Bronchial epithelial cell (primary cell): ENCODE data around the gene SUN3. TPM values are rescaled to one million over a fixed set of nuclear protein-coding genes. Genes with fewer than 3 reads are reported as not detected.
A peak's percentile ranks its signal among the peaks of the same experiment; 100 is the strongest.

ENCODE experiments used
- DNase-seq: peaks from one replicate; pipeline ENCODE4 v3.0.0-alpha.2; 2010; ENCODE audit warnings: low read depth
- FAIRE-seq: peaks from 2 replicates; lab custom pipeline; 2011; peaks lifted over from hg19 to GRCh38; lab: Jason Lieb, UNC
- H3K27me3 ChIP-seq: 2 replicates; pipeline ENCODE4 v1.5.1; 2011; ENCODE audit warnings: low read length; ENCODE audit not compliant: control insufficient read depth, insufficient read depth
- H3K36me3 ChIP-seq: 2 replicates; pipeline ENCODE4 v1.5.1; 2011; ENCODE audit warnings: low read length; ENCODE audit not compliant: control insufficient read depth, insufficient read depth
- H3K4me3 ChIP-seq: 2 replicates; pipeline ENCODE4 v1.5.1; 2011; ENCODE audit warnings: mild to moderate bottlenecking, low read depth, low read length, control low read depth
- CTCF ChIP-seq: IDR thresholded peaks from 2 replicates; pipeline ENCODE4 v1.5.1; 2011; ENCODE audit warnings: mild to moderate bottlenecking, moderate library complexity, low read length, control low read depth, inconsistent platforms; ENCODE audit not compliant: insufficient read depth, severe bottlenecking
- total RNA-seq: library from RNA; depleted of rRNA; stranded (reverse); fragments of >200 nt; gene quantifications from 2 replicates; pipeline ENCODE4 v1.2.1, GENCODE V29; 2014

The SUN3 gene
- total RNA-seq, 1 donor from 2014 or later: 0.79 TPM

- no peak overlapping the region for H3K4me3 ChIP-seq
- no peak for TF ChIP-seq CTCF
- DNase-seq (no peak), FAIRE-seq (no peak)
- H3K36me3 ChIP-seq: no peaks in the 10 kb centered on the region
- no peaks in the 10 kb centered on the region for H3K27me3 ChIP-seq
Observed at GRCh38 chr7:48059706-48060105, 30.8 kb upstream of the SUN3 start.

GRCh38 chr7:48058990-48059389, 30.1 kb upstream of the SUN3 start:
- no peak for TF ChIP-seq CTCF
- no peak for FAIRE-seq
- DNase-seq: no peak
- no peak overlapping the region for H3K4me3 ChIP-seq
- H3K36me3 ChIP-seq: no peaks in the 10 kb centered on the region
- no peaks in the 10 kb centered on the region for H3K27me3 ChIP-seq

GRCh38 chr7:48053736-48054135, 24.8 kb upstream of the SUN3 start:
- Histone ChIP-seq H3K4me3 (no peak overlapping the region), H3K27me3 (no peaks in the 10 kb centered on the region), H3K36me3 (no peaks in the 10 kb centered on the region)
- TF ChIP-seq CTCF: no peak
- peak; percentile 28 for FAIRE-seq
- peak; percentile 59 for DNase-seq

GRCh38 chr7:48052748-48053147, 23.8 kb upstream of the SUN3 start:
- FAIRE-seq: no peak
- H3K36me3 ChIP-seq: no peaks in the 10 kb centered on the region

GRCh38 chr7:48049850-48050249, 20.9 kb upstream of the SUN3 start:
- H3K4me3 ChIP-seq: no peak overlapping the region
- TF ChIP-seq CTCF: no peak
- DNase-seq: no peak
- H3K27me3 ChIP-seq: no peaks in the 10 kb centered on the region
- no peak for FAIRE-seq
- no peaks in the 10 kb centered on the region for H3K36me3 ChIP-seq

More at GRCh38 chr7:48052748-48053147, 23.8 kb upstream of the SUN3 start:
- H3K27me3 ChIP-seq: no peaks in the 10 kb centered on the region
- H3K4me3 ChIP-seq: no peak overlapping the region
- no peak for TF ChIP-seq CTCF
- peak; percentile 79 for DNase-seq

- FAIRE-seq: peak; percentile 84
- H3K36me3 ChIP-seq: no peaks in the 10 kb centered on the region
- H3K4me3 ChIP-seq: no peak overlapping the region
- H3K27me3 ChIP-seq: no peaks in the 10 kb centered on the region
- DNase-seq: no peak
- TF ChIP-seq CTCF: no peak
Observed at GRCh38 chr7:48048113-48048512, 19.2 kb upstream of the SUN3 start.
